ENCODE measurements around the gene ZNF853. TPM values are rescaled to one million over a fixed set of nuclear protein-coding genes. Genes with fewer than 3 reads are reported as not detected.

ZNF853 gene
- polyA plus RNA-seq, 1 of the 3 experiments (the other 2 are of a cell fraction): 15.9 TPM

Other genes starting within 250 kb of the ZNF853 start
- 454 and 460 TPM in 2 replicates for gene RAC1, start 241.1 kb upstream of the ZNF853 start, polyA plus RNA-seq (2012; rRNA removed)
- gene DAGLB, start 167.7 kb upstream of the ZNF853 start, polyA plus RNA-seq (2012; rRNA removed): 24.1 and 27.4 TPM in 2 replicates
- gene KDELR2, start 131.5 kb upstream of the ZNF853 start, polyA plus RNA-seq (2012; rRNA removed): 122 and 136 TPM in 2 replicates
- 0.03 and 0.06 TPM in 2 replicates for gene GRID2IP, start 64.1 kb upstream of the ZNF853 start, polyA plus RNA-seq (2012; rRNA removed)
- 169 and 178 TPM in 2 replicates for gene ZDHHC4, start 38.2 kb upstream of the ZNF853 start, polyA plus RNA-seq (2012; rRNA removed)
- 31.3 and 39.1 TPM in 2 replicates for gene INTS15, start 25.6 kb upstream of the ZNF853 start, polyA plus RNA-seq (2012; rRNA removed)
- gene ZNF316, start 21.7 kb downstream of the ZNF853 start, polyA plus RNA-seq (2012; rRNA removed): 18.0 and 18.6 TPM in 2 replicates
- 9.5 and 15.2 TPM in 2 replicates for gene ZNF12, start 91.3 kb downstream of the ZNF853 start, polyA plus RNA-seq (2012; rRNA removed)
- gene RSPH10B2, start 138.5 kb downstream of the ZNF853 start, polyA plus RNA-seq (2012; rRNA removed): 0.02 and 0.10 TPM in 2 replicates
- 30.0 and 47.1 TPM in 2 replicates for gene CCZ1B, start 210.7 kb downstream of the ZNF853 start, polyA plus RNA-seq (2012; rRNA removed)